Liver (tissue), 9 donors: ENCODE data around the gene RELB. TPM values are rescaled to one million over a fixed set of nuclear protein-coding genes. Genes with fewer than 3 reads are reported as not detected.

Experiments used
- DNase-seq: peaks from one replicate; pipeline ENCODE4 v3.0.0-alpha.2; 2017; ENCODE audit warnings: low spot score
- H3K27ac ChIP-seq, 2 donors: one replicate each; pipeline ENCODE4 v1.7.0; 2013; ENCODE audit warnings: inconsistent platforms in 2 of 2, low read length in 2 of 2, control low read depth in 1 of 2, low read depth in 1 of 2, mild to moderate bottlenecking in 1 of 2
- H3K27me3 ChIP-seq, 4 donors: one replicate each; pipeline versions ENCODE4 v1.6.1 to v1.7.0; 2013; ENCODE audit warnings: low read length in 3 of 4, inconsistent platforms in 1 of 4, mild to moderate bottlenecking in 1 of 4, moderate library complexity in 1 of 4; ENCODE audit not compliant: control insufficient read depth in 4 of 4, insufficient read depth in 4 of 4
- H3K36me3 ChIP-seq, 4 donors: one replicate each; pipeline versions ENCODE4 v1.6.1 to v1.7.0; 2013; ENCODE audit warnings: low read length in 3 of 4, mild to moderate bottlenecking in 3 of 4, low read depth in 1 of 4, moderate library complexity in 1 of 4; ENCODE audit not compliant: control insufficient read depth in 4 of 4, insufficient read depth in 3 of 4
- H3K4me1 ChIP-seq, 4 donors: one replicate each; pipeline versions ENCODE4 v1.6.1 to v1.7.0; 2013; ENCODE audit warnings: low read length in 3 of 4, mild to moderate bottlenecking in 3 of 4, moderate library complexity in 1 of 4; ENCODE audit not compliant: control insufficient read depth in 4 of 4, insufficient read depth in 4 of 4
- H3K4me3 ChIP-seq, 3 donors: one replicate each; pipeline versions ENCODE4 v1.6.1 to v1.7.0; 2013; ENCODE audit warnings: low read length in 3 of 3, control low read depth in 1 of 3, low read depth in 1 of 3, mild to moderate bottlenecking in 1 of 3
- H3K9ac ChIP-seq, 2 donors: one replicate each; pipeline ENCODE4 v1.7.0; 2013; ENCODE audit warnings: low read length in 2 of 2, mild to moderate bottlenecking in 2 of 2, moderate library complexity in 2 of 2, control low read depth in 1 of 2, low read depth in 1 of 2
- H3K9me3 ChIP-seq, 4 donors: one replicate each; pipeline versions ENCODE4 v1.6.1 to v1.7.0; 2013; ENCODE audit warnings: low read length in 3 of 4; ENCODE audit not compliant: control insufficient read depth in 4 of 4
- EGR1 ChIP-seq, 2 donors: IDR thresholded peaks; 2 replicates each; pipeline ENCODE4 v1.6.1; 2016 to 2018; ENCODE audit warnings: antibody characterized with exemption in 2 of 2, low read depth in 2 of 2
- FOXA1 ChIP-seq: IDR thresholded peaks from 2 replicates; pipeline ENCODE4 v1.6.1; 2016; ENCODE audit warnings: antibody characterized with exemption
- FOXA2 ChIP-seq: IDR thresholded peaks from 2 replicates; pipeline ENCODE4 v1.6.1; 2016; ENCODE audit warnings: antibody characterized with exemption
- GABPA ChIP-seq, 2 donors: IDR thresholded peaks in 1 of 2; conservative IDR thresholded peaks in 1 of 2; 2 replicates each; pipeline ENCODE4 v1.6.1; 2016; ENCODE audit warnings: antibody characterized with exemption in 2 of 2, mild to moderate bottlenecking in 1 of 2, moderate library complexity in 1 of 2
- HNF4A ChIP-seq, 2 donors: conservative IDR thresholded peaks; 2 replicates each; pipeline ENCODE4 v1.6.1; 2016; ENCODE audit warnings: antibody characterized with exemption in 2 of 2, mild to moderate bottlenecking in 2 of 2
- HNF4G ChIP-seq: IDR thresholded peaks from 2 replicates; pipeline ENCODE4 v1.6.1; 2016; ENCODE audit warnings: antibody characterized with exemption
- JUND ChIP-seq, 2 donors: IDR thresholded peaks; 2 replicates each; pipeline ENCODE4 v1.6.1; 2016; ENCODE audit warnings: antibody characterized with exemption in 2 of 2
- NR2F2 ChIP-seq: IDR thresholded peaks from 2 replicates; pipeline ENCODE4 v1.6.1; 2016; ENCODE audit warnings: antibody characterized with exemption
- RXRA ChIP-seq, 2 donors: IDR thresholded peaks; 2 replicates each; pipeline ENCODE4 v1.6.1; 2017 to 2018; ENCODE audit warnings: antibody characterized with exemption in 2 of 2, mild to moderate bottlenecking in 1 of 2
- TAF1 ChIP-seq: conservative IDR thresholded peaks from 2 replicates; pipeline ENCODE4 v1.6.1; 2016; ENCODE audit warnings: antibody characterized with exemption, mild to moderate bottlenecking
- WGBS: extraction: QIAGEN DNeasy Blood & Tissue Kit; methylation state at CpG from one replicate; pipeline ENCODE4 v1.1.7; 2013; 5-methylcytosine and 5-hydroxymethylcytosine counted together
- polyA plus RNA-seq, 2 donors: library from polyadenylated mRNA; stranded (reverse) in 1 of 2; unstranded in 1 of 2; fragments of 200-250 nt in 1 of 2; fragments of >200 nt in 1 of 2; fragmentation: Nextera tagmentation in 1 of 2; extraction: Ambion mirVana in 1 of 2; gene quantifications; one replicate each; pipeline versions ENCODE4 v1.2.1 to v1.2.3, GENCODE V29; 2013 to 2015
- total RNA-seq, 2 donors: library from RNA; depleted of rRNA; stranded (reverse); fragments of >200 nt; gene quantifications; one replicate each; pipeline ENCODE4 v1.2.3, GENCODE V29; 2014
- TF ChIP-seq, protein P1 (sequence below): IDR thresholded peaks from 2 replicates; pipeline ENCODE4 v1.6.1; 2016; ENCODE audit warnings: antibody characterized with exemption
- TF ChIP-seq, protein P2 (sequence below): IDR thresholded peaks from 2 replicates; pipeline ENCODE4 v1.6.1; 2016; ENCODE audit warnings: antibody characterized with exemption
- TF ChIP-seq, protein P3 (sequence below): fragments of 150-350 bp; IDR thresholded peaks from 2 replicates; pipeline ENCODE4 v1.5.1; 2017; ENCODE audit warnings: improper control_type of control experiment, low read depth, low read length; ENCODE audit not compliant: missing input control
- TF ChIP-seq, protein P4 (sequence below): IDR thresholded peaks from 2 replicates; pipeline ENCODE4 v1.6.1; 2016; ENCODE audit warnings: antibody characterized with exemption, mild to moderate bottlenecking
- TF ChIP-seq, protein P5 (sequence below): IDR thresholded peaks from 2 replicates; pipeline ENCODE4 v1.6.1; 2016; ENCODE audit warnings: antibody characterized with exemption
- donor health status: healthy.
- donor health status: healthy.
- donor health status: healthy.
- donor health status: healthy.
- donor health status: healthy.

Gene RELB
- total and polyA plus RNA-seq, 4 donors, result 1.4 to 4.9 (median 2.6) TPM

DNA sequence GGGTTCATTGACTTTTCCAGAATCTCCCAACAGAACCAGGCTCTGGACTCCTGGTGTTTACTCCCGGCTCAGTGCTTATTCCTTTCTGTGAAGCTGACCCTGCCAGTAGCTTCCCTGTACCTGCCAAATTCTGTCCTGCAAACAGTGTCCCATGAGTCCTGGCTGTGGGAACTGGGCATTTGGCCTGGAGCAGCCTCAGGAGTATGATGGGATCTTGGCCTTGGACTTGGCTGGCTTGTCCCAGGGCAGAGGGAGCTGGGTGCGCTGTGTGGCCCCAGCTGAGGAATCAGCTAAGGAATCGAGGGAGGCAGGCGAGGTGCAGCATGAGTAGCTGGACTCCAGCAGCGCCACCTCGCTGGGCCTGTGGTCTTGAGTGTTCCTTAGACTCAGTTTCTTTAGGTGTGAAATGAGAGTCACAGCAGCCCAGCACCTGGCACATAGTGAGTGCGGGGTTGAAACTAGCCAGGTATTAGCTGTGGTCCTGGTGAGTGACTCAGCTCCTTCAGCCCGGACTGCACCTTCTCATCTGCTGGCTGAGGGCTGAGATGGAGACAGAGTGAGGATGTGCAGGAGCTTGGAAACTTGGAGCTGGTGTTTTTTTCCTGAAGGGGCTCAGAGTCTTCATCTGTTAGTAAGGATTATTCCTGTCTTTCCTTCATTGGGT lies 47.9 kb downstream of the RELB start (continued):
- TF ChIP-seq, protein P1, sequence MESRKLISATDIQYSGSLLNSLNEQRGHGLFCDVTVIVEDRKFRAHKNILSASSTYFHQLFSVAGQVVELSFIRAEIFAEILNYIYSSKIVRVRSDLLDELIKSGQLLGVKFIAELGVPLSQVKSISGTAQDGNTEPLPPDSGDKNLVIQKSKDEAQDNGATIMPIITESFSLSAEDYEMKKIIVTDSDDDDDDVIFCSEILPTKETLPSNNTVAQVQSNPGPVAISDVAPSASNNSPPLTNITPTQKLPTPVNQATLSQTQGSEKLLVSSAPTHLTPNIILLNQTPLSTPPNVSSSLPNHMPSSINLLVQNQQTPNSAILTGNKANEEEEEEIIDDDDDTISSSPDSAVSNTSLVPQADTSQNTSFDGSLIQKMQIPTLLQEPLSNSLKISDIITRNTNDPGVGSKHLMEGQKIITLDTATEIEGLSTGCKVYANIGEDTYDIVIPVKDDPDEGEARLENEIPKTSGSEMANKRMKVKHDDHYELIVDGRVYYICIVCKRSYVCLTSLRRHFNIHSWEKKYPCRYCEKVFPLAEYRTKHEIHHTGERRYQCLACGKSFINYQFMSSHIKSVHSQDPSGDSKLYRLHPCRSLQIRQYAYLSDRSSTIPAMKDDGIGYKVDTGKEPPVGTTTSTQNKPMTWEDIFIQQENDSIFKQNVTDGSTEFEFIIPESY, result no peak
- peak; percentile 16 for TF ChIP-seq NR2F2
- peak; percentile 80 to 89 for TF ChIP-seq HNF4A (conservative IDR thresholded peaks at IDR 0.05)
- TF ChIP-seq HNF4G, result peak; percentile 41
- TF ChIP-seq FOXA1, result peak; percentile 73
- TF ChIP-seq, protein P2, sequence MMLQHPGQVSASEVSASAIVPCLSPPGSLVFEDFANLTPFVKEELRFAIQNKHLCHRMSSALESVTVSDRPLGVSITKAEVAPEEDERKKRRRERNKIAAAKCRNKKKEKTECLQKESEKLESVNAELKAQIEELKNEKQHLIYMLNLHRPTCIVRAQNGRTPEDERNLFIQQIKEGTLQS, result no peak
- peak; percentile 93 to 95 for TF ChIP-seq RXRA (IDR thresholded peaks at IDR 0.05)

DNA sequence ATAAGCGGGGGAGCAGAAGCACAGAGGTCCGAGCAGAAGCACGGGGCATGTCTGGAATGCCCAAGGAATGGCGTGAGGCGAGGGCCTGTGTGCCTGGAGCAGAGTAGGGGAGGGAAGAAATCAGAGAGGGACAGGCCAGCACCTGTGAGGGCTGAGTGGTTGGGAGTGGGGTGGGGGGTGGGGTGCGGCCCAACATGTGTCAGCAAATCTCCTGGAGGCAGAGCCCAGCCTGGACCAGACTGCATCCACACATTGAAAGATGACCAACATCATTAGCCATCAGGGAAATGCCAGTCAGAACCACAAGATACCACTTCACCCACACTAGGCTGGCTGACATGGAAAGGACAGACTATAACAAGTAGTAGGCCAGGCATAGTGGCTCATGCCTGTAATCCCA lies 48.8 kb downstream of the RELB start:
- 94% methylated on average over 6 of the region's 6 CpGs for WGBS
- peaks cover 2 to 28% (median 19%) of the 10 kb centered on the region in 4 donors for H3K36me3 ChIP-seq
- peaks cover 12 to 56% (median 49%) of the 10 kb centered on the region in 4 donors for H3K4me1 ChIP-seq

More for the DNA sequence above, 48.8 kb downstream of the RELB start:
- Histone ChIP-seq H3K9me3 (no peaks in the 10 kb centered on the region), H3K9ac (no peak overlapping the region), H3K4me3 (no peak overlapping the region), H3K27me3 (no peaks in the 10 kb centered on the region), H3K27ac (no peak overlapping the region)
- TF ChIP-seq, protein P1, result no peak
- no peak for TF ChIP-seq NR2F2
- TF ChIP-seq, protein P3, sequence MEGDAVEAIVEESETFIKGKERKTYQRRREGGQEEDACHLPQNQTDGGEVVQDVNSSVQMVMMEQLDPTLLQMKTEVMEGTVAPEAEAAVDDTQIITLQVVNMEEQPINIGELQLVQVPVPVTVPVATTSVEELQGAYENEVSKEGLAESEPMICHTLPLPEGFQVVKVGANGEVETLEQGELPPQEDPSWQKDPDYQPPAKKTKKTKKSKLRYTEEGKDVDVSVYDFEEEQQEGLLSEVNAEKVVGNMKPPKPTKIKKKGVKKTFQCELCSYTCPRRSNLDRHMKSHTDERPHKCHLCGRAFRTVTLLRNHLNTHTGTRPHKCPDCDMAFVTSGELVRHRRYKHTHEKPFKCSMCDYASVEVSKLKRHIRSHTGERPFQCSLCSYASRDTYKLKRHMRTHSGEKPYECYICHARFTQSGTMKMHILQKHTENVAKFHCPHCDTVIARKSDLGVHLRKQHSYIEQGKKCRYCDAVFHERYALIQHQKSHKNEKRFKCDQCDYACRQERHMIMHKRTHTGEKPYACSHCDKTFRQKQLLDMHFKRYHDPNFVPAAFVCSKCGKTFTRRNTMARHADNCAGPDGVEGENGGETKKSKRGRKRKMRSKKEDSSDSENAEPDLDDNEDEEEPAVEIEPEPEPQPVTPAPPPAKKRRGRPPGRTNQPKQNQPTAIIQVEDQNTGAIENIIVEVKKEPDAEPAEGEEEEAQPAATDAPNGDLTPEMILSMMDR, result no peak
- no peak for TF ChIP-seq JUND (IDR thresholded peaks at IDR 0.05)
- no peak for TF ChIP-seq FOXA1
- TF ChIP-seq RXRA (IDR thresholded peaks at IDR 0.05), result no peak
- TF ChIP-seq, protein P2, result no peak
- no peak for TF ChIP-seq EGR1 (IDR thresholded peaks at IDR 0.05; ENCODE audit: low read depth in 2 of 2)
- no peak for TF ChIP-seq TAF1
- no peak for TF ChIP-seq HNF4G
- TF ChIP-seq, protein P4, sequence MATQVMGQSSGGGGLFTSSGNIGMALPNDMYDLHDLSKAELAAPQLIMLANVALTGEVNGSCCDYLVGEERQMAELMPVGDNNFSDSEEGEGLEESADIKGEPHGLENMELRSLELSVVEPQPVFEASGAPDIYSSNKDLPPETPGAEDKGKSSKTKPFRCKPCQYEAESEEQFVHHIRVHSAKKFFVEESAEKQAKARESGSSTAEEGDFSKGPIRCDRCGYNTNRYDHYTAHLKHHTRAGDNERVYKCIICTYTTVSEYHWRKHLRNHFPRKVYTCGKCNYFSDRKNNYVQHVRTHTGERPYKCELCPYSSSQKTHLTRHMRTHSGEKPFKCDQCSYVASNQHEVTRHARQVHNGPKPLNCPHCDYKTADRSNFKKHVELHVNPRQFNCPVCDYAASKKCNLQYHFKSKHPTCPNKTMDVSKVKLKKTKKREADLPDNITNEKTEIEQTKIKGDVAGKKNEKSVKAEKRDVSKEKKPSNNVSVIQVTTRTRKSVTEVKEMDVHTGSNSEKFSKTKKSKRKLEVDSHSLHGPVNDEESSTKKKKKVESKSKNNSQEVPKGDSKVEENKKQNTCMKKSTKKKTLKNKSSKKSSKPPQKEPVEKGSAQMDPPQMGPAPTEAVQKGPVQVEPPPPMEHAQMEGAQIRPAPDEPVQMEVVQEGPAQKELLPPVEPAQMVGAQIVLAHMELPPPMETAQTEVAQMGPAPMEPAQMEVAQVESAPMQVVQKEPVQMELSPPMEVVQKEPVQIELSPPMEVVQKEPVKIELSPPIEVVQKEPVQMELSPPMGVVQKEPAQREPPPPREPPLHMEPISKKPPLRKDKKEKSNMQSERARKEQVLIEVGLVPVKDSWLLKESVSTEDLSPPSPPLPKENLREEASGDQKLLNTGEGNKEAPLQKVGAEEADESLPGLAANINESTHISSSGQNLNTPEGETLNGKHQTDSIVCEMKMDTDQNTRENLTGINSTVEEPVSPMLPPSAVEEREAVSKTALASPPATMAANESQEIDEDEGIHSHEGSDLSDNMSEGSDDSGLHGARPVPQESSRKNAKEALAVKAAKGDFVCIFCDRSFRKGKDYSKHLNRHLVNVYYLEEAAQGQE, result no peak
- TF ChIP-seq FOXA2, result no peak
- TF ChIP-seq GABPA (IDR thresholded peaks at IDR 0.05 in 1 of 2, conservative IDR thresholded peaks at IDR 0.05 in 1 of 2), result no peak
- TF ChIP-seq, protein P5, sequence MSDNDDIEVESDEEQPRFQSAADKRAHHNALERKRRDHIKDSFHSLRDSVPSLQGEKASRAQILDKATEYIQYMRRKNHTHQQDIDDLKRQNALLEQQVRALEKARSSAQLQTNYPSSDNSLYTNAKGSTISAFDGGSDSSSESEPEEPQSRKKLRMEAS, result no peak
- no peak for DNase-seq
